Retinal pigment epithelial cell (primary cell): ENCODE measurements around the gene MDN1.

Experiments
- DNase-seq: peaks from one replicate; pipeline ENCODE4 v3.0.0-alpha.2; 2010; ENCODE audit warnings: low read depth
- H3K4me3 ChIP-seq: 2 replicates; pipeline ENCODE4 v1.5.1; 2011; ENCODE audit warnings: mild to moderate bottlenecking, low read length, control low read depth, moderate library complexity
- TF ChIP-seq, protein P1 (sequence below): conservative IDR thresholded peaks from 2 replicates; pipeline ENCODE4 v1.5.1; 2011; ENCODE audit warnings: low read depth, low read length, control low read depth, inconsistent platforms

MDN1 gene

DNA sequence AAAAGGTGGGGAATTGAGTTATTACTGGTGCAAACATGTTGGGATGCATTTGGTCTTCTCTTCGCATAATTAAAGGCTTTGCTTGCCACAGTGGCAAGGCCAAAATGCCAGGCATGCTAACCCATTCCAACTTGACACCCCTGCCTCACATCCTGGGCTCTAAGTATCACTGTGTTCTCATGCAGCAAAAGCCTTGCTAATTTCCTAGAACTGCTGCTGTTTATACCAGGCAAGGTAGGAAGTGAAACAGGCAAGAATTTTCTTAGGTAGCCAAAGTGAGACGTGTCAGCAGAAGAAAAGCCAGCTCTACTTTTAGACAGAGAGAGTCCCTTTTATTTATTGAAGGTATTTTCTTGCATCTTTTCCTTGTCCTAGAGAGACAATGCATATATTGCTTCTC is 222.2 kb downstream of the MDN1 start:
- DNase-seq = no peak
- no peak overlapping the region for H3K4me3 ChIP-seq
- TF ChIP-seq, protein P1, sequence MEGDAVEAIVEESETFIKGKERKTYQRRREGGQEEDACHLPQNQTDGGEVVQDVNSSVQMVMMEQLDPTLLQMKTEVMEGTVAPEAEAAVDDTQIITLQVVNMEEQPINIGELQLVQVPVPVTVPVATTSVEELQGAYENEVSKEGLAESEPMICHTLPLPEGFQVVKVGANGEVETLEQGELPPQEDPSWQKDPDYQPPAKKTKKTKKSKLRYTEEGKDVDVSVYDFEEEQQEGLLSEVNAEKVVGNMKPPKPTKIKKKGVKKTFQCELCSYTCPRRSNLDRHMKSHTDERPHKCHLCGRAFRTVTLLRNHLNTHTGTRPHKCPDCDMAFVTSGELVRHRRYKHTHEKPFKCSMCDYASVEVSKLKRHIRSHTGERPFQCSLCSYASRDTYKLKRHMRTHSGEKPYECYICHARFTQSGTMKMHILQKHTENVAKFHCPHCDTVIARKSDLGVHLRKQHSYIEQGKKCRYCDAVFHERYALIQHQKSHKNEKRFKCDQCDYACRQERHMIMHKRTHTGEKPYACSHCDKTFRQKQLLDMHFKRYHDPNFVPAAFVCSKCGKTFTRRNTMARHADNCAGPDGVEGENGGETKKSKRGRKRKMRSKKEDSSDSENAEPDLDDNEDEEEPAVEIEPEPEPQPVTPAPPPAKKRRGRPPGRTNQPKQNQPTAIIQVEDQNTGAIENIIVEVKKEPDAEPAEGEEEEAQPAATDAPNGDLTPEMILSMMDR = no peak

DNA sequence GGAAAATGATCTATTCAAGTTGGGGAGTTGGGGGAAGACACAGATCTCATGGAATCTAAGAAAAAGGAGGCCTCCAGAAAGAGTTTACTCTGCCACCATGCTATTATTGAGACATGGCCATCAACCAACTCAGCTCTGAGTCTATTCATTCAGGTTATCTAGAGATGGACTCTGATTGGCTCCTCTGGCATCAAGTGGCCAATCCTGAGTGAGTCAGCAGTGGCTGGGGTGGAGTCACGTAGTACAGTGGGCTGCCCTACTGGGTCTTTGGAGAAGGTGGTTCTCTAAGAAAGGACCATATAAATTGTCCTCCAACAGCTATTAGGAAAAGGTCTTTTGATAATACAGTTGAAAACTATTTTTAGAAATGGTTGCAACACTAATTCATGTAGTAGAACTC is 223.1 kb downstream of the MDN1 start:
- TF ChIP-seq, protein P1 = no peak
- no peak overlapping the region for H3K4me3 ChIP-seq
- DNase-seq = no peak

DNA sequence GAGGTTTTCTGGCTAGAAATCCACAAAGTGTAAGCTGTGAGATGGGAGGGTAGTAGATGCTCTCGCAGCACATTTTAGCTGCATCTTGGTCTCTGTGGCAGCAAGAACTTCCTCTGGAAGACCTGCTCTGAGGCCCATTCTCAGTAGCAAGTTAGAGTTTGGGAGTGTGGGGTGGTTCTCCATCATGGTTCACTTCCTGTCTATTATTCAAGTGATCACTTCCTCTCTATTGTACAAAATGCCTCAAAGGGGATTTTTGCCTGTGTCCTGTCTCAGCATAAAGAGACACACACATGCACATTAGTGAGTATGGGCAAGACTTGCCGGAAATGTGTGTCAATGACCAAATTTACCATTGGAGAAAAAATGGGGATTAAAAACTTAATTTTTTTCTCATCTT is 223.5 kb downstream of the MDN1 start:
- TF ChIP-seq, protein P1 = no peak
- H3K4me3 ChIP-seq = no peak overlapping the region
- DNase-seq = no peak
